ENCODE results near the gene GATB. TPM values are rescaled to one million over a fixed set of nuclear protein-coding genes. Genes with fewer than 3 reads are reported as not detected.
A peak's percentile ranks its signal among the peaks of the same experiment; 100 is the strongest.

GATB gene
- total RNA-seq, 1 donor from 2014 or later, result 17.9 TPM

DNA sequence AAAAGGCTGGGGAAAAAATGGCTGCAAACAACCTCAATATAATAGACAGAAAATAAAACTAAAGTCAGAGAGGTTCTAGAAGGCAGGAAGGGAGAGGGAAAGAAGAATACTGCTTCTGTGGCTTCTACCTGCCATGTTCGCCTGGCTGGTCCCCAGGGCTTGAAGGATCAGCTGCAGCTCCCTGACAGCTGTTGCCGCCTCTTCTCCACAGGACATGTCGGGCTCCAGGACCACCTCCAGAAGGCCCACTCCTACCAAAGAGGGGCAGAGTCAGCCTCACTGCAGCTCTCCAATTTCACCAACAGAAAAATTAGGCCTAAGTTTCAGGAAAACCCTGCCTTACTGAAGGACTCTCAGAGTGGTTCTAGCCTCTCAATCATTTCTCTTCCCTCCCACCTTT is 44.9 kb downstream of the GATB start:
- H3K4me1 ChIP-seq, result peaks cover 39% of the 10 kb centered on the region
- no peak overlapping the region for H3K27ac Mint-ChIP-seq
- no peaks in the 10 kb centered on the region for H3K36me3 Mint-ChIP-seq

GRCh38 chr4:151712777-151713176 is 48.0 kb downstream of the GATB start:
- Mint-ChIP-seq H3K27ac (no peak overlapping the region), H3K27me3 (ENCODE audit: insufficient read depth, low read depth) (no peaks in the 10 kb centered on the region), H3K4me3 (no peak overlapping the region), H3K36me3 (no peaks in the 10 kb centered on the region), H3K9me3 (no peaks in the 10 kb centered on the region), H3K4me1 (peaks cover 6% of the 10 kb centered on the region)
- DNase-seq (ENCODE audit: low spot score), result no peak
- H3K79me2 ChIP-seq (ENCODE audit: low read depth), result no peaks in the 10 kb centered on the region
- peaks cover 24% of the 10 kb centered on the region for H3K4me1 ChIP-seq
- H3F3A ChIP-seq (ENCODE audit: low read depth), result peaks cover 10% of the 10 kb centered on the region
- H3K36me3 ChIP-seq, result no peaks in the 10 kb centered on the region
- H3K27me3 ChIP-seq, result no peaks in the 10 kb centered on the region
- H3K27ac ChIP-seq, result no peak overlapping the region
- H4K20me1 ChIP-seq (ENCODE audit: low read depth), result no peaks in the 10 kb centered on the region
- TF ChIP-seq EZH2phosphoT487 (IDR thresholded peaks at IDR 0.05) (no peak), EZH2 (IDR thresholded peaks at IDR 0.05) (no peak)
- TF ChIP-seq, protein P1, sequence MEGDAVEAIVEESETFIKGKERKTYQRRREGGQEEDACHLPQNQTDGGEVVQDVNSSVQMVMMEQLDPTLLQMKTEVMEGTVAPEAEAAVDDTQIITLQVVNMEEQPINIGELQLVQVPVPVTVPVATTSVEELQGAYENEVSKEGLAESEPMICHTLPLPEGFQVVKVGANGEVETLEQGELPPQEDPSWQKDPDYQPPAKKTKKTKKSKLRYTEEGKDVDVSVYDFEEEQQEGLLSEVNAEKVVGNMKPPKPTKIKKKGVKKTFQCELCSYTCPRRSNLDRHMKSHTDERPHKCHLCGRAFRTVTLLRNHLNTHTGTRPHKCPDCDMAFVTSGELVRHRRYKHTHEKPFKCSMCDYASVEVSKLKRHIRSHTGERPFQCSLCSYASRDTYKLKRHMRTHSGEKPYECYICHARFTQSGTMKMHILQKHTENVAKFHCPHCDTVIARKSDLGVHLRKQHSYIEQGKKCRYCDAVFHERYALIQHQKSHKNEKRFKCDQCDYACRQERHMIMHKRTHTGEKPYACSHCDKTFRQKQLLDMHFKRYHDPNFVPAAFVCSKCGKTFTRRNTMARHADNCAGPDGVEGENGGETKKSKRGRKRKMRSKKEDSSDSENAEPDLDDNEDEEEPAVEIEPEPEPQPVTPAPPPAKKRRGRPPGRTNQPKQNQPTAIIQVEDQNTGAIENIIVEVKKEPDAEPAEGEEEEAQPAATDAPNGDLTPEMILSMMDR (IDR thresholded peaks at IDR 0.05), result no peak
- no peak overlapping the region for H2AFZ ChIP-seq (replicated peaks)
- H3K4me3 ChIP-seq, result no peak overlapping the region
- H3K4me2 ChIP-seq, result no peak overlapping the region
- no peaks in the 10 kb centered on the region for H3K9me3 ChIP-seq (ENCODE audit: low read depth)
- no peak overlapping the region for H3K9ac ChIP-seq

More for the DNA sequence above, 44.9 kb downstream of the GATB start:
- Histone ChIP-seq H3K27me3 (no peaks in the 10 kb centered on the region), H3K27ac (no peak overlapping the region), H3K4me2 (no peak overlapping the region), H2AFZ (replicated peaks) (no peak overlapping the region), H3F3A (ENCODE audit: low read depth) (peaks cover 10% of the 10 kb centered on the region), H3K79me2 (ENCODE audit: low read depth) (no peaks in the 10 kb centered on the region), H4K20me1 (ENCODE audit: low read depth) (no peaks in the 10 kb centered on the region), H3K36me3 (no peaks in the 10 kb centered on the region), H3K4me3 (no peak overlapping the region), H3K9ac (no peak overlapping the region), H3K9me3 (ENCODE audit: low read depth) (no peaks in the 10 kb centered on the region)
- Mint-ChIP-seq H3K9me3 (no peaks in the 10 kb centered on the region), H3K27me3 (ENCODE audit: insufficient read depth, low read depth) (no peaks in the 10 kb centered on the region), H3K4me1 (peaks cover 23% of the 10 kb centered on the region), H3K4me3 (no peak overlapping the region)
- no peak for DNase-seq (ENCODE audit: low spot score)
- TF ChIP-seq EZH2phosphoT487 (IDR thresholded peaks at IDR 0.05), result no peak
- no peak for TF ChIP-seq EZH2 (IDR thresholded peaks at IDR 0.05)
- TF ChIP-seq, protein P1 (IDR thresholded peaks at IDR 0.05), result no peak

GRCh38 chr4:151711646-151712045 is 49.2 kb downstream of the GATB start:
- Histone ChIP-seq H3K9ac (no peak overlapping the region), H3K4me3 (no peak overlapping the region), H3F3A (ENCODE audit: low read depth) (peaks cover 10% of the 10 kb centered on the region), H3K27ac (peak overlapping the region; percentile 64), H3K79me2 (ENCODE audit: low read depth) (no peaks in the 10 kb centered on the region), H3K4me2 (peak overlapping the region; percentile 47), H3K4me1 (peaks cover 17% of the 10 kb centered on the region), H2AFZ (replicated peaks) (no peak overlapping the region), H4K20me1 (ENCODE audit: low read depth) (no peaks in the 10 kb centered on the region), H3K9me3 (ENCODE audit: low read depth) (no peaks in the 10 kb centered on the region), H3K27me3 (no peaks in the 10 kb centered on the region), H3K36me3 (no peaks in the 10 kb centered on the region)
- H3K27me3 Mint-ChIP-seq (ENCODE audit: insufficient read depth, low read depth), result no peaks in the 10 kb centered on the region
- no peaks in the 10 kb centered on the region for H3K4me1 Mint-ChIP-seq
- H3K9me3 Mint-ChIP-seq, result no peaks in the 10 kb centered on the region
- peak; percentile 25 for DNase-seq (ENCODE audit: low spot score)
- TF ChIP-seq, protein P1 (IDR thresholded peaks at IDR 0.05), result no peak
- no peak for TF ChIP-seq EZH2phosphoT487 (IDR thresholded peaks at IDR 0.05)
- TF ChIP-seq EZH2 (IDR thresholded peaks at IDR 0.05), result no peak
- no peak overlapping the region for H3K4me3 Mint-ChIP-seq
- peaks cover 2% of the 10 kb centered on the region for H3K36me3 Mint-ChIP-seq
- H3K27ac Mint-ChIP-seq, result no peak overlapping the region
